Right lobe of liver (tissue), 6 donors: ENCODE data around the gene SEMA4D. TPM values are rescaled to one million over a fixed set of nuclear protein-coding genes. Genes with fewer than 3 reads are reported as not detected.

Experiments used
- ATAC-seq, 4 donors: fragments of 200-7000 bp; cut with Tn5 transposase; one replicate each; pipeline ENCODE4 v1.9.1; 2020; ENCODE audit warnings: mild to moderate bottlenecking in 4 of 4, moderate library complexity in 4 of 4
- DNase-seq, 3 donors: peaks; one replicate each; pipeline ENCODE4 v3.0.0-alpha.2; 2020
- H3K27ac ChIP-seq, 3 donors: fragments of 200-600 bp; one replicate each; pipeline ENCODE4 v1.8.0; 2022
- H3K27me3 ChIP-seq, 2 donors: fragments of 200-600 bp; one replicate each; pipeline ENCODE4 v1.8.0; 2022
- H3K36me3 ChIP-seq, 4 donors: fragments of 200-600 bp; sonication (generic) in 1 of 4; one replicate each; pipeline versions ENCODE4 v1.5.1 to v1.8.0; 2017 to 2022; ENCODE audit warnings: control low read depth in 1 of 4
- H3K4me1 ChIP-seq, 4 donors: fragments of 200-600 bp; sonication (generic) in 1 of 4; one replicate each; pipeline versions ENCODE4 v1.5.1 to v1.8.0; 2017 to 2022; ENCODE audit warnings: control low read depth in 1 of 4
- H3K4me3 ChIP-seq, 3 donors: fragments of 200-600 bp; one replicate each; pipeline ENCODE4 v1.8.0; 2022
- H3K9me3 ChIP-seq, 4 donors: fragments of 200-600 bp; sonication (generic) in 1 of 4; one replicate each; pipeline versions ENCODE4 v1.5.1 to v1.8.0; 2017 to 2022; ENCODE audit warnings: control low read depth in 1 of 4
- POLR2A ChIP-seq: fragments of 450-650 bp; IDR thresholded peaks from one replicate; pipeline ENCODE4 v1.6.1; 2017; ENCODE audit warnings: antibody characterized with exemption, mild to moderate bottlenecking
- WGBS: methylation state at CpG from one replicate; pipeline ENCODE4 v1.1.6; 2018; ENCODE audit warnings: low coverage, low lambda C conversion rate; ENCODE audit not compliant: insufficient coverage; ENCODE audit errors: missing lambda C conversion rate; 5-methylcytosine and 5-hydroxymethylcytosine counted together
- intact Hi-C, 2 donors: fragments of 100-400 bp; cut with DNase I; formaldehyde crosslinking; loops; one replicate each; pipeline versions ENCODE4 v1.11.2 to v1.14.1; 2022
- total RNA-seq, 6 experiments: library from RNA; depleted of rRNA in 2 of 6; stranded (reverse); fragments of >200 nt in 2 of 6; fragmentation: NEBNext Ultra II Directional in 3 of 6; extraction: Animal tissue kit (Norgen Biotek cat#: 25700) in 3 of 6; gene quantifications; one replicate each; pipeline versions ENCODE4 v1.1.0 to v1.2.4, GENCODE V29; 2016 to 2023
- TF ChIP-seq, protein P1 (sequence below), 4 donors: fragments of 200-600 bp in 3 of 4; fragments of 450-650 bp in 1 of 4; IDR thresholded peaks; one replicate each; pipeline versions ENCODE4 v1.5.1 to v1.8.0; 2016 to 2022; ENCODE audit warnings: antibody characterized with exemption in 4 of 4, mild to moderate bottlenecking in 2 of 4
- donor health status: DM: no; HTN: yes; CAD: no.
- donor health status: DM: no; HTN: no; CAD: no.
- donor health status: DM: no; HTN: no; CAD: no.
- donor health status: DM: no; HTN: yes; CAD: no.
- donor health status: DM: no; HTN: yes; CAD: no.

Gene SEMA4D
- total RNA-seq, 6 experiments from 2014 or later, result 2.0 to 7.5 (median 3.5) TPM

DNA sequence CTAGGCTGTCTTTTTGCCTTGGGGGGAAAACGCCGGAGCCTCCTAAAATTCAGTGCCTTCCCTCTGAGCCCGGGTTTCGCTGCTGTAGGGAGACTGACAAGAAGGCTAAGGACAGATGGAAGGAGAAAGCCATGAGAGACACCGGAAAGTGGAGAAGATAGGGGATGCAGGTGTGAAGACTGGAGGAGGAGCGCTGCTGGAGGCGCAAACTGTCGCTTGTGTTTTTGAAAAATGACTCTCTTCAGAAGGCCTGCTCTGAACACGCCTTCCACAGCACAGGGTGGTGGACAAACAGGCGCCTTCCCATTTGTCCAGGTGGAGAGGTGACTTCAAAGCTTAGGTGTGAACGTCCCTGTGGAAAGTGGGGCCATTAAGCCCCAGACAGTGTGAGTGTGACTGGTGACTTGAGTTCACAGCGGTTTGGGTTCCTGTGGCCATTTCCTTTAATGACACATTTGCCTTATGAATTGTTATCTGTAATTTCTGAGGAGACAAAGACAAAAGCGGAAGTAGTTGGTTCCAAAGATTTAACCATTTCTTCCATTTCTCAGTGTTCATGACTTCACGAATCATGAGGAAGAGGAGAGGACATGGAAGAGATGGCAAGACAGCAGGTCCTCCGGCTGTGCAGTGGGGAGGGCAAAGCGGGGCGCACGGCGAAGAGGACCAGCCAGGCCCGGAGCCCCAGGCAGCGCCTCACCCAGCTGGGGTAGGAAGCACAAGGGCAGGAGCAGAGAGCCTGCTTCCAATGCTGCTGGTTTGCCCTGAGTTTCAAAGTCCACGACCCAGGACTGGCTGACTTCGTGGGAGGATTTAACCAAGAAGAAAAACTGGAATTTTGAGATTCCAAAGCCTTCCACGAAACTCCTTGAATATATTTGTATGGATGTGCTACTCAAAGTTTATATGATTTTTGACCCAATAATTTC, 27.8 kb upstream of the SEMA4D start:
- no peak for TF ChIP-seq POLR2A
- TF ChIP-seq, protein P1, sequence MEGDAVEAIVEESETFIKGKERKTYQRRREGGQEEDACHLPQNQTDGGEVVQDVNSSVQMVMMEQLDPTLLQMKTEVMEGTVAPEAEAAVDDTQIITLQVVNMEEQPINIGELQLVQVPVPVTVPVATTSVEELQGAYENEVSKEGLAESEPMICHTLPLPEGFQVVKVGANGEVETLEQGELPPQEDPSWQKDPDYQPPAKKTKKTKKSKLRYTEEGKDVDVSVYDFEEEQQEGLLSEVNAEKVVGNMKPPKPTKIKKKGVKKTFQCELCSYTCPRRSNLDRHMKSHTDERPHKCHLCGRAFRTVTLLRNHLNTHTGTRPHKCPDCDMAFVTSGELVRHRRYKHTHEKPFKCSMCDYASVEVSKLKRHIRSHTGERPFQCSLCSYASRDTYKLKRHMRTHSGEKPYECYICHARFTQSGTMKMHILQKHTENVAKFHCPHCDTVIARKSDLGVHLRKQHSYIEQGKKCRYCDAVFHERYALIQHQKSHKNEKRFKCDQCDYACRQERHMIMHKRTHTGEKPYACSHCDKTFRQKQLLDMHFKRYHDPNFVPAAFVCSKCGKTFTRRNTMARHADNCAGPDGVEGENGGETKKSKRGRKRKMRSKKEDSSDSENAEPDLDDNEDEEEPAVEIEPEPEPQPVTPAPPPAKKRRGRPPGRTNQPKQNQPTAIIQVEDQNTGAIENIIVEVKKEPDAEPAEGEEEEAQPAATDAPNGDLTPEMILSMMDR (IDR thresholded peaks at IDR 0.05), result no peak
- Histone ChIP-seq H3K36me3 (no peaks in the 10 kb centered on the region), H3K4me3 (no peak overlapping the region), H3K27ac (no peak overlapping the region), H3K27me3 (no peaks in the 10 kb centered on the region), H3K4me1 (peaks cover 0 to 3% (median 0%) of the 10 kb centered on the region in 4 donors), H3K9me3 (no peaks in the 10 kb centered on the region)
- 69% methylated on average over 16 of the region's 24 CpGs for WGBS
- ATAC-seq (peak in 3 of 4 donors; percentile 35 to 37 (median 37)), DNase-seq (no peak)
- intact Hi-C loops, result no loop called here

DNA sequence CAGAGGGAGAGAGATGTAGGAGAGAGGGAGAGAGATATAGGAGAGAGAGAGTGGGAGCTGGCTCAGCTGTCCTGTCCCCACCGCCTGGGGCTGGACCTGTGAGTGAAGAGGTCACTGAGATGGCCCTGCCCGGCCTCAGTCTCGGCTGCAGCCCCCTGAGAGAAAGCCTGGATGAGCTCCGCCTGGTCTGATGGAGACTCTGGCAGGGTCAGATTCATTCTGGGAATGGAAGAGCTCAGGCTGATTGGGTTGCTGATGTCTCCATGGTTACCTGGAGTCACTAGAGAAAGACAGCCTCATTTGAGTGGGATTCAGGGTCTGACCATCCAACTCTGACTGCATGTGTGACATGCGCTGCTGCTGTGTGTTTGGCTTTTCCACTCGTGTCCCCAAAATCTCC, 27.1 kb upstream of the SEMA4D start:
- no peaks in the 10 kb centered on the region for H3K27me3 ChIP-seq
- no peaks in the 10 kb centered on the region for H3K36me3 ChIP-seq
- H3K4me3 ChIP-seq, result no peak overlapping the region
- no peak for DNase-seq
- TF ChIP-seq, protein P1 (IDR thresholded peaks at IDR 0.05), result no peak
- TF ChIP-seq POLR2A, result no peak
- H3K4me1 ChIP-seq, result peaks cover 0 to 3% (median 0%) of the 10 kb centered on the region in 4 donors
- 89% methylated on average over 2 of the region's 6 CpGs for WGBS
- no peak for ATAC-seq
- intact Hi-C loops, result no loop called here
- no peak overlapping the region for H3K27ac ChIP-seq
- H3K9me3 ChIP-seq, result no peaks in the 10 kb centered on the region

DNA sequence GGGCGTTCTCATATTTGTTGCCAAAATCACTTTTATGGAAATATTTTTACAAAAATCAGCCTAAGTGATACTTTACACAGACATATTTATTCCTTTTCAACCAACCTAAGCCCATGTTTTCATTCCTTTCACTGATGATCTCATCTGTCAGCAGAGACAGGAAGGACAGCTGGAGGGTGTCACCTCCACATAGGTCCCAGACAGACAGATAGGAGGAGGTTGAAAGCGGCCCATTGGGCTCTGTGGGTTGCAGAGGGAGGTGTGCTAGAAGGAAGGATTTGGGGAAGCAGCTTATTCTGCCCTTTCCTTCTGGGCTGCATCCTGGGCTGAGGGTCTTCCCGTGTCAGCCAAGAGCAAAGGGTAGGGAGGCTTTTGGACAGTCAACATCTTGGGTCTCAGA, 26.0 kb upstream of the SEMA4D start:
- WGBS, result 43% methylated on average over 3 of the region's 3 CpGs
- no peak for ATAC-seq

DNA sequence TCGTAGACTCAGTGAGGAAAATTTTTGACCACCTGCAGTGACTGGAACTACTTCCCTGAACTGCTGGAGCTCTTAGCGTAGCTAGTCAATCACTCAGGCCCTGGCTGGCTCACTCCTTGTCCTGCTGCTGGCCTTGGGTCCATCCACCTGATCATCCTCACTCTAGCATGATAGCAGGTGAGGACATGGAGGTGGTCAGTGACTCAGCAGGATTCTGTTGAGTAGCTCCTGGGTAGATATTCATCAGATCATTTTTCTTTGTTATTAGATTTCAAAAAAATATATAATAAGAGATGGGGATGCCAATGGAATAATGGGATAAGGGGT, 25.0 kb upstream of the SEMA4D start:
- intact Hi-C loops, result no loop called here
- H3K27ac ChIP-seq, result peak overlapping the region in 1 of 3 donors; percentile 2
- no peaks in the 10 kb centered on the region for H3K36me3 ChIP-seq
- ATAC-seq, result no peak
- DNase-seq, result no peak
- peaks cover 0 to 3% (median 0%) of the 10 kb centered on the region in 4 donors for H3K4me1 ChIP-seq
- no peak for TF ChIP-seq POLR2A
- TF ChIP-seq, protein P1 (IDR thresholded peaks at IDR 0.05), result no peak
- H3K27me3 ChIP-seq, result no peaks in the 10 kb centered on the region
- no peak overlapping the region for H3K4me3 ChIP-seq
- WGBS, result 33% methylated on average over 1 of the region's 2 CpGs
- H3K9me3 ChIP-seq, result no peaks in the 10 kb centered on the region

More for the DNA sequence above, 26.0 kb upstream of the SEMA4D start:
- Histone ChIP-seq H3K27me3 (no peaks in the 10 kb centered on the region), H3K4me1 (peaks cover 0 to 3% (median 0%) of the 10 kb centered on the region in 4 donors), H3K27ac (no peak overlapping the region), H3K4me3 (no peak overlapping the region), H3K9me3 (no peaks in the 10 kb centered on the region), H3K36me3 (no peaks in the 10 kb centered on the region)
- intact Hi-C loops, result no loop called here
- no peak for DNase-seq
- no peak for TF ChIP-seq POLR2A
- TF ChIP-seq, protein P1 (IDR thresholded peaks at IDR 0.05), result no peak
